PC-3 (cell line): ENCODE results near the gene TNRC18. TPM values are rescaled to one million over a fixed set of nuclear protein-coding genes. Genes with fewer than 3 reads are reported as not detected.
"Not testable (repeated sequence)": the region's sequence is repeated elsewhere in the genome, so short reads cannot be mapped to it uniquely, and the experiment has no call there.

Experiments
- ATAC-seq: fragments of 200-7000 bp; cut with Tn5 transposase; 2 replicates; pipeline ENCODE4 v1.9.1; 2020; ENCODE audit warnings: mild to moderate bottlenecking, moderate library complexity
- BruUV-seq: library from RNA; stranded (reverse); fragments of 400-500 nt; replicated peaks from 2 replicates; lab custom pipeline; 2021; lab: Mats Ljungman, UMichigan
- CTCF ChIA-PET: fragments of 300-600 bp; sonication (Branson Sonifier 250); formaldehyde crosslinking; loops from one replicate; lab custom pipeline; 2022; ENCODE audit warnings: antibody characterized with exemption; lab: Charles Lee
- POLR2A ChIA-PET: fragments of 300-600 bp; sonication (Branson Sonifier 250); formaldehyde crosslinking; loops from one replicate; lab custom pipeline; 2022; ENCODE audit warnings: antibody characterized with exemption; ENCODE audit not compliant: unreplicated experiment; lab: Charles Lee
- DNase-seq: peaks from one replicate; pipeline ENCODE4 v3.0.0-alpha.2; 2015
- H2AFZ ChIP-seq: fragments of 300-600 bp; sonication (generic); 2 replicates; pipeline ENCODE4 v1.6.0; 2016; ENCODE audit warnings: antibody characterized with exemption, low read length
- H3F3A ChIP-seq: fragments of 300-600 bp; sonication (generic); one replicate; pipeline ENCODE4 v1.6.0; 2017; ENCODE audit warnings: antibody characterized with exemption, low read length, control low read depth, mild to moderate bottlenecking; ENCODE audit not compliant: unreplicated experiment
- H3K27ac ChIP-seq: fragments of 300-600 bp; sonication (generic); 2 replicates; pipeline ENCODE4 v1.5.1; 2016; ENCODE audit warnings: mild to moderate bottlenecking, low read length
- H3K27me3 ChIP-seq: fragments of 300-600 bp; sonication (generic); 2 replicates; pipeline ENCODE4 v1.6.1; 2016; ENCODE audit warnings: low read length, mixed read lengths
- H3K36me3 ChIP-seq: fragments of 300-600 bp; sonication (generic); 2 replicates; pipeline ENCODE4 v1.6.1; 2016; ENCODE audit warnings: low read depth, mixed run types, low read length, mixed read lengths
- H3K4me1 ChIP-seq: fragments of 300-600 bp; sonication (generic); 2 replicates; pipeline ENCODE4 v1.5.1; 2016; ENCODE audit warnings: low read length; ENCODE audit not compliant: insufficient read depth
- H3K4me2 ChIP-seq: fragments of 300-600 bp; sonication (generic); 2 replicates; pipeline ENCODE4 v1.6.0; 2016; ENCODE audit warnings: low read length
- H3K4me3 ChIP-seq: fragments of 300-600 bp; sonication (generic); 2 replicates; pipeline ENCODE4 v1.5.1; 2016; ENCODE audit warnings: mild to moderate bottlenecking, low read length, mixed read lengths
- H3K79me2 ChIP-seq: fragments of 300-600 bp; sonication (generic); 2 replicates; pipeline ENCODE4 v1.6.1; 2017; ENCODE audit warnings: low read length, mixed read lengths
- H3K9ac ChIP-seq: fragments of 300-600 bp; sonication (generic); 2 replicates; pipeline ENCODE4 v1.6.0; 2016; ENCODE audit warnings: mild to moderate bottlenecking, low read length
- H3K9me2 ChIP-seq: fragments of 300-600 bp; sonication (generic); replicated peaks from 2 replicates; pipeline ENCODE4 v1.6.1; 2016; ENCODE audit warnings: mixed run types, low read length, mixed read lengths
- H3K9me3 ChIP-seq: fragments of 300-600 bp; sonication (generic); 2 replicates; pipeline ENCODE4 v1.6.1; 2016; ENCODE audit warnings: low read length, mixed read lengths
- H4K20me1 ChIP-seq: fragments of 300-600 bp; sonication (generic); 2 replicates; pipeline ENCODE4 v1.6.1; 2016; ENCODE audit warnings: low read length, mixed read lengths
- CTCF ChIP-seq: fragments of 300-600 bp; sonication (generic); conservative IDR thresholded peaks from 2 replicates; pipeline ENCODE4 v1.5.1; 2017; ENCODE audit warnings: antibody characterized with exemption, low read depth, mild to moderate bottlenecking, low read length
- EZH2 ChIP-seq: fragments of 300-600 bp; sonication (generic); IDR thresholded peaks from one replicate; pipeline ENCODE4 v1.6.1; 2017; ENCODE audit warnings: antibody characterized with exemption, mild to moderate bottlenecking, low read length; ENCODE audit not compliant: unreplicated experiment
- EZH2phosphoT487 ChIP-seq: fragments of 300-600 bp; sonication (generic); IDR thresholded peaks from 2 replicates; pipeline ENCODE4 v1.6.1; 2018; ENCODE audit warnings: mild to moderate bottlenecking, antibody characterized with exemption, low read length, borderline replicate concordance
- intact Hi-C: fragments of 100-400 bp; cut with micrococcal nuclease; formaldehyde crosslinking; loops from 2 replicates; pipeline ENCODE4 v1.9.0; 2023
- total RNA-seq: library from RNA; depleted of rRNA; stranded (reverse); fragments of >200 nt; gene quantifications from 2 replicates; pipeline ENCODE4 v1.2.3, GENCODE V29; 2014

Gene TNRC18
- total RNA-seq, 1 experiment from 2014 or later, result 26.8 TPM

- TF ChIP-seq CTCF, result no peak
- TF ChIP-seq EZH2, result no peak
- TF ChIP-seq EZH2phosphoT487, result no peak
- POLR2A ChIA-PET, result no interaction called here
Measured at GRCh38 chr7:5287802-5288201, 135.8 kb downstream of the TNRC18 start.

DNA sequence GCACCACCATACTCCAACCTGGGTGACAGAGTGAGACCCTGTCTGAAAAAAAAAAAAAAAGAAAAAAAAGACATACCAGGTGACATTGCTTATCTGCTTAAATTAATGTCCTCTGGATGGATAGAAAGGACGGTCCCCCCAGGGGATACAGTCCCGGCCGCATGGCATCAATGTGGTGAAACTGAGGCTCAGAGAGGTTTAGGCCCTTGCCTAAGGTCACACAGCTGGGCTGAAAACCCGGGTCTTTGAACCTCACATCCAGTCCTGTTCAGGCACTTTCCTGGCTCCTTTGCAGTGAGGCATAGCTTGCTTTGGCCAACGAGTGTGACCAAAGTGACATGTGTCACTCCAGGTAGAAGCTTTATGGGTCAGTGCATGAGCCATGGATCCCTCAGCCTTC, 136.3 kb downstream of the TNRC18 start:
- H3K27me3 ChIP-seq, ATAC-seq, POLR2A ChIA-PET, H3K27ac ChIP-seq, DNase-seq, H3F3A ChIP-seq, H4K20me1 ChIP-seq, H3K4me2 ChIP-seq, H3K9me3 ChIP-seq, H3K4me1 ChIP-seq, BruUV-seq, H3K36me3 ChIP-seq, H3K9me2 ChIP-seq, H3K79me2 ChIP-seq, CTCF ChIA-PET, H2AFZ ChIP-seq, H3K9ac ChIP-seq, intact Hi-C loops, H3K4me3 ChIP-seq: not testable (repeated sequence)

More at GRCh38 chr7:5287802-5288201, 135.8 kb downstream of the TNRC18 start:
- no peaks in the 10 kb centered on the region for H4K20me1 ChIP-seq
- no peaks in the 10 kb centered on the region for H3K4me1 ChIP-seq
- no peaks in the 10 kb centered on the region for H3K9me2 ChIP-seq
- no peak for DNase-seq
- intact Hi-C loops, result no loop called here
- no peak overlapping the region for H3K27ac ChIP-seq
- CTCF ChIA-PET, result no interaction called here
- no peaks in the 10 kb centered on the region for H3K79me2 ChIP-seq
- H2AFZ ChIP-seq, result no peak overlapping the region
- H3K9me3 ChIP-seq, result no peaks in the 10 kb centered on the region
- no peak overlapping the region for H3K9ac ChIP-seq
- no peaks in the 10 kb centered on the region for H3K27me3 ChIP-seq
- no peak overlapping the region for H3K4me2 ChIP-seq
- no peaks in the 10 kb centered on the region for H3F3A ChIP-seq
- ATAC-seq, result no peak
- BruUV-seq, result no TSS peak
- no peaks in the 10 kb centered on the region for H3K36me3 ChIP-seq
- H3K4me3 ChIP-seq, result no peak overlapping the region

- intact Hi-C loops, result no loop called here
- no TSS peak for BruUV-seq
- Histone ChIP-seq H3K27ac (no peak overlapping the region), H3K4me2 (no peak overlapping the region), H3F3A (no peaks in the 10 kb centered on the region), H3K4me1 (no peaks in the 10 kb centered on the region), H3K9me2 (no peaks in the 10 kb centered on the region), H3K9me3 (no peaks in the 10 kb centered on the region), H2AFZ (no peak overlapping the region), H3K36me3 (no peaks in the 10 kb centered on the region), H3K79me2 (no peaks in the 10 kb centered on the region), H3K4me3 (no peak overlapping the region), H3K9ac (no peak overlapping the region), H4K20me1 (no peaks in the 10 kb centered on the region), H3K27me3 (no peaks in the 10 kb centered on the region)
- ATAC-seq, result no peak
- POLR2A ChIA-PET, result no interaction called here
- CTCF ChIA-PET, result no interaction called here
- no peak for TF ChIP-seq EZH2
- no peak for TF ChIP-seq CTCF
- no peak for TF ChIP-seq EZH2phosphoT487
- no peak for DNase-seq
Measured at GRCh38 chr7:5286933-5287332, 136.7 kb downstream of the TNRC18 start.
